Measurements from ENCODE around the gene METTL2A. TPM values are rescaled to one million over a fixed set of nuclear protein-coding genes. Genes with fewer than 3 reads are reported as not detected.
"Not testable (repeated sequence)": the region's sequence is repeated elsewhere in the genome, so short reads cannot be mapped to it uniquely, and the experiment has no call there.

The METTL2A gene
- total RNA-seq, 4 donors from 2014 or later: 14.7 to 17.4 (median 15.8) TPM

GRCh38 chr17:62471380-62471880, 47.7 kb downstream of the METTL2A start:
- WGBS, 2 donors: 73 to 78% methylated on average over 3 to 8 of the region's 9 CpGs

GRCh38 chr17:62473030-62473982, 49.6 kb downstream of the METTL2A start:
- intact Hi-C loops (cut with DNase I); DNase-seq; H3K27me3 ChIP-seq; H3K9me3 ChIP-seq; H3K36me3 ChIP-seq; H3K4me3 ChIP-seq: not testable (repeated sequence)
- Histone ChIP-seq H3K27ac (peak overlapping the region in 3 of 4 donors; percentile 51 to 62 (median 58)), H3K4me1 (peaks cover 3 to 38% (median 8%) of the 10 kb centered on the region in 3 donors)
- 59 to 62% methylated on average over 8 of the region's 8 CpGs for WGBS, 2 donors

More at GRCh38 chr17:62471380-62471880, 47.7 kb downstream of the METTL2A start:
- DNase-seq; H3K36me3 ChIP-seq; H3K4me3 ChIP-seq; intact Hi-C loops (cut with DNase I); H3K27me3 ChIP-seq; H3K9me3 ChIP-seq: not testable (repeated sequence)
- Histone ChIP-seq H3K4me1 (peaks cover 3 to 24% (median 8%) of the 10 kb centered on the region in 3 donors), H3K27ac (peak overlapping the region in 1 of 4 donors; percentile 54)

GRCh38 chr17:62477111-62477510, 53.4 kb downstream of the METTL2A start:
- 85 to 87% methylated on average over 8 of the region's 8 CpGs for WGBS, 2 donors
- H3K36me3 ChIP-seq; H3K9me3 ChIP-seq; H3K27me3 ChIP-seq; intact Hi-C loops (cut with DNase I); DNase-seq: not testable (repeated sequence)
- Histone ChIP-seq H3K4me3 (peak overlapping the region in 3 of 4 donors; percentile 75 to 89 (median 87)), H3K4me1 (peaks cover 0 to 51% (median 6%) of the 10 kb centered on the region in 3 donors), H3K27ac (peak overlapping the region in 3 of 4 donors; percentile 91 to 98 (median 98))

- peaks cover 0 to 56% (median 6%) of the 10 kb centered on the region in 3 donors for H3K4me1 ChIP-seq
- 0 to 19% methylated on average over 1 to 3 of the region's 61 CpGs for WGBS, 2 donors
- H3K27me3 ChIP-seq; DNase-seq; H3K9me3 ChIP-seq; intact Hi-C loops (cut with DNase I): not testable (repeated sequence)
- H3K36me3 ChIP-seq: peaks cover 0 to 13% (median 0%) of the 10 kb centered on the region in 3 donors
- H3K27ac ChIP-seq: peak overlapping the region; percentile 91 to 98 (median 98)
- peak overlapping the region; percentile 75 to 89 (median 85) for H3K4me3 ChIP-seq
Measured at GRCh38 chr17:62477718-62478408, 54.2 kb downstream of the METTL2A start.

GRCh38 chr17:62478424-62478879, 54.8 kb downstream of the METTL2A start, which contains the start of gene TLK2:
TSS of gene TLK2 (plus strand) at chr17:62478825. CDS start at chr17:62481126, 2,301 bp downstream.
- no CpG with 5 or more reads among the region's 59 CpGs for WGBS, 2 donors
- Histone ChIP-seq H3K27me3 (no peaks in the 10 kb centered on the region), H3K36me3 (peaks cover 0 to 16% (median 0%) of the 10 kb centered on the region in 3 donors), H3K4me3 (peak within 1 kb of the TSS; percentile 75 to 89 (median 85)), H3K27ac (peak within 1 kb of the TSS; percentile 91 to 98 (median 98)), H3K4me1 (peaks cover 0 to 56% (median 6%) of the 10 kb centered on the region in 3 donors), H3K9me3 (no peaks in the 10 kb centered on the region)
- no peak for DNase-seq
- TF ChIP-seq POLR2A (IDR thresholded peaks at IDR 0.05): peak in 2 of 4 donors; percentile 5 to 47
- no peak for TF ChIP-seq CTCF (IDR thresholded peaks at IDR 0.05)
- intact Hi-C loops (cut with DNase I): no loop called here

GRCh38 chr17:62478880-62479638, 55.4 kb downstream of the METTL2A start:
- H3K9me3 ChIP-seq; DNase-seq; intact Hi-C loops (cut with DNase I); H3K27me3 ChIP-seq: not testable (repeated sequence)
- 0% methylated on average over 7 of the region's 84 CpGs; no CpG with 5 or more reads in 1 of the 2 donors for WGBS, 2 donors
- H3K4me3 ChIP-seq: peak overlapping the region; percentile 75 to 89 (median 85)
- peaks cover 0 to 57% (median 6%) of the 10 kb centered on the region in 3 donors for H3K4me1 ChIP-seq
- peak overlapping the region; percentile 91 to 98 (median 98) for H3K27ac ChIP-seq
- peaks cover 0 to 22% (median 0%) of the 10 kb centered on the region in 3 donors for H3K36me3 ChIP-seq

GRCh38 chr17:62479639-62480258, 56.1 kb downstream of the METTL2A start:
- H3K4me3 ChIP-seq: peak overlapping the region; percentile 75 to 89 (median 85)
- intact Hi-C loops (cut with DNase I): not testable (repeated sequence)
- H3K4me1 ChIP-seq: peaks cover 0 to 61% (median 6%) of the 10 kb centered on the region in 3 donors

GRCh38 chr17:62482553-62482952, 58.9 kb downstream of the METTL2A start:
- H3K4me3 ChIP-seq; intact Hi-C loops (cut with DNase I); DNase-seq; H3K9me3 ChIP-seq; H3K27ac ChIP-seq; H3K27me3 ChIP-seq: not testable (repeated sequence)
- Histone ChIP-seq H3K4me1 (peaks cover 0 to 72% (median 10%) of the 10 kb centered on the region in 3 donors), H3K36me3 (peaks cover 0 to 32% (median 0%) of the 10 kb centered on the region in 3 donors)
- 80 to 81% methylated on average over 2 to 3 of the region's 3 CpGs for WGBS, 2 donors

More at GRCh38 chr17:62479639-62480258, 56.1 kb downstream of the METTL2A start:
- peak overlapping the region; percentile 91 to 98 (median 98) for H3K27ac ChIP-seq
- not testable (repeated sequence) for H3K27me3 ChIP-seq, H3K9me3 ChIP-seq, DNase-seq
- H3K36me3 ChIP-seq: peaks cover 0 to 25% (median 0%) of the 10 kb centered on the region in 3 donors
- 2 to 4% methylated on average over 14 to 15 of the region's 22 CpGs for WGBS, 2 donors

GRCh38 chr17:62490990-62491389, 67.3 kb downstream of the METTL2A start:
- H3K27me3 ChIP-seq; H3K27ac ChIP-seq; H3K9me3 ChIP-seq; intact Hi-C loops (cut with DNase I); H3K36me3 ChIP-seq; DNase-seq; H3K4me3 ChIP-seq: not testable (repeated sequence)
- 33 to 56% methylated on average over 1 of the region's 1 CpG for WGBS, 2 donors
- peaks cover 0 to 54% (median 9%) of the 10 kb centered on the region in 3 donors for H3K4me1 ChIP-seq

- H3K9me3 ChIP-seq; H3K27me3 ChIP-seq; DNase-seq; H3K4me3 ChIP-seq; H3K27ac ChIP-seq; intact Hi-C loops (cut with DNase I); H3K36me3 ChIP-seq: not testable (repeated sequence)
- peaks cover 0 to 36% (median under 1%) of the 10 kb centered on the region in 3 donors for H3K4me1 ChIP-seq
- 82 to 84% methylated on average over 5 of the region's 5 CpGs for WGBS, 2 donors
Measured at GRCh38 chr17:62493049-62493655, 69.5 kb downstream of the METTL2A start.

Data from esophagus squamous epithelium (tissue), 5 donors.